Inflammatory macrophage (primary cell): ENCODE results near the gene AFF2.

Experiments
- DNase-seq, 2 donors: peaks; one replicate each; pipeline ENCODE4 v3.0.0-alpha.2; 2020 to 2022

The AFF2 gene

GRCh38 chrX:149022485-149022884, 522.1 kb downstream of the AFF2 start:
- DNase-seq = no peak

- DNase-seq = no peak
These were observed 532.0 kb downstream of the AFF2 start for GRCh38 chrX:149032449-149032848.

- DNase-seq = no peak
These were observed 535.7 kb downstream of the AFF2 start for GRCh38 chrX:149036086-149036485.

- no peak for DNase-seq
These were observed 537.0 kb downstream of the AFF2 start for GRCh38 chrX:149037281-149037870.

- no peak for DNase-seq
These were observed 538.6 kb downstream of the AFF2 start for GRCh38 chrX:149039057-149039456.

GRCh38 chrX:149040873-149041535, 540.6 kb downstream of the AFF2 start:
- DNase-seq = no peak

- no peak for DNase-seq
These were observed 543.0 kb downstream of the AFF2 start for GRCh38 chrX:149043401-149043800.

GRCh38 chrX:149044471-149044870, 544.1 kb downstream of the AFF2 start:
- no peak for DNase-seq

- no peak for DNase-seq
These were observed 545.3 kb downstream of the AFF2 start for GRCh38 chrX:149045645-149046210.
